ENCODE data around the gene FOXD1. TPM values are rescaled to one million over a fixed set of nuclear protein-coding genes. Genes with fewer than 3 reads are reported as not detected.

FOXD1 gene
- total RNA-seq, 2 donors from 2014 or later = 0.78 TPM; not detected in 1

DNA sequence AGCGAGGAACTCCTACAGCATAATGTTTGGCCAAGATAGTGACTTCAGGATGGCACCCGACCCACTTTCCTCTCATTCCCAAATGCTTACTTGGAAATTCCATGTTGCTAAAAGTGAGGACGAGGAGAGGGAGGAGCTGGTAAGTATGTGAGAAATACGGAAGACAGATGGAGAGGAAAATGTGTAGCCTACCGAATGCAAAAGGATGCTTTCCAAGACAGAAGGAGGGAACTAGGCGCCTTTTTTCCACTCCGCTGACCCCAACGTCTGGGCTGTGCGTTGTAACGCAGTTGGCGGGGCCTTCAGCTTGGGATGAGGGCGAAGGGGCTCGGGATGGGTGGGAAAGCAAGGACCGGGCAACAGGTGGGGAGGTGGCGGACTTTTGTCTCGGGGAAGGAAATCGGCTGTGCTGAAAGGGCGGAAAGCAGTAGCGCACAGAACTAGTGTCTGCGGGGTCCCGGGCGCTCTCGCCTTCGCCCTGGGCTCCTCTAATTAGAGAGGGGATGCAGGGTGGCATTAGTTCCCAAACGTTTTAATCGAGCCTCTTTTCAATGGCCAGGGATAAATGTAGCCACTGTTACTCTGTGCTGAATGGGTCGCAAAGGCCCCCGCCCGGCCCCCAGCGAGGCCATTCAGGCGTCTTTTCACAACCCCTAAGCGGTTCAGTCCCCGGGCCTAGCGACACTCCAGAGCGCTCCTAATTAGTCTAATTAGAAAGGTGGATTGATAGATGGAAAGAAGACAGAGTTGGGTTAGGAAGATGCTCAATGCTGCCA, 12.6 kb downstream of the FOXD1 start:
- no peak for DNase-seq (ENCODE audit: low spot score in 2 of 2)
- no peak for ATAC-seq
- Mint-ChIP-seq H3K36me3 (peaks cover 5 to 16% of the 10 kb centered on the region in 2 donors), H3K27ac (peak overlapping the region in 1 of 2 donors; percentile 77), H3K9me3 (no peaks in the 10 kb centered on the region)

DNA sequence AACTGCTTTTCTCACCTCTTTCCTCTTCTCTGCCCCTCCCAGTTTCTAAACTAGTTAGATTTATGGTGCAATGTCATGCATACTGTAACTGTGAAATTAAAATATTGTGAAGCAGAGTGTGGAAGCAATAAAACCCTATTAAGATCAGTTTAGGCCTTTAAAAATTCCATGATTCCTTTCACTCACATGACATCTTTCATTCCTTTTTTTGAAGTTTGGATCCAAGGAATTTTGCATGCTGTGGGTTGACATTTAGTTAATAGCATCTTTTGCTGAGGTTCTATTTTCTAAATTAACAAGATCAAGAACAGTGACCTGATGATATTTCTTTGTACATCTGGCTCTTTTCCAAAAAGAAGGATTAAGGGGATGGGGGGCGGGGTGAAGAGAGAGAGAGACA, 13.7 kb downstream of the FOXD1 start:
- Mint-ChIP-seq H3K9me3 (no peaks in the 10 kb centered on the region), H3K27ac (no peak overlapping the region), H3K36me3 (peaks cover 5 to 16% of the 10 kb centered on the region in 2 donors)
- DNase-seq (ENCODE audit: low spot score in 2 of 2) (no peak), ATAC-seq (no peak)

GRCh38 chr5:73434461-73434860, 14.1 kb downstream of the FOXD1 start:
- H3K36me3 Mint-ChIP-seq = peaks cover 5 to 16% of the 10 kb centered on the region in 2 donors
- no peak overlapping the region for H3K27ac Mint-ChIP-seq
- ATAC-seq = no peak
- no peaks in the 10 kb centered on the region for H3K9me3 Mint-ChIP-seq
- no peak for DNase-seq (ENCODE audit: low spot score in 2 of 2)

- H3K27ac Mint-ChIP-seq = no peak overlapping the region
- DNase-seq (ENCODE audit: low spot score in 2 of 2) = no peak
These were observed 14.6 kb downstream of the FOXD1 start for GRCh38 chr5:73433982-73434342.

DNA sequence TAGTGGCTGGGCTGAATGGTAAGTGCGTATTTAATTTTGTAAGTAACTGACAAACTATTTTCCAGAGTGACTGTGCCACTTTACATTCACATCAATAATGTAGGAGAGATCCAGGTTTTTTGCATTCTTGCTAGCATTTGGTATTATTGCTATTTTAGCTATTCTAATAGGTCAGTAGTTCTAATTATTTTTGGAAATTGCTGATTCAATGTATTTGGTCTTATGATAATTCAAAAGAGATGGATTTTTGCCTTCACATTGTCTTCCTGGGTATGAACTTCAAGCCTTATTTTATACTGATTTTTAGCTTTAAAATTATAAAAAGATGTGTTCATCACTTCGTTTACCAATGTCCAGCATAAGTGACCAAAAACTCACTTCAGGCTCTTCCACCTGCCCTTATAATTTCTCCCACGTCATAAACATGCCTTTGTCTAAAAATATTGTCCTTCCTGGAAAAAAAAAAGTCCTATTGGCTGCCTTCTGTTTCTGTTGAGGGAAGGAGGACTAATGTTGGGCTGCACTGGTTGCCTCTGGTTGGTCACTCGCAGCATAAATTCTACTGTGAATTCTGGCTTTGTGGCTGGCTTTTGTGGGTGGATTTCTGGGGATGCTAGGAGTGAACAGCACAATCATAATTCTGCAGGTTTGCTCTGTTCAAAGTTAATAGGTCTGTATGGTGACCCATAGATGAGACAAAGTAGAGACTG, 15.2 kb downstream of the FOXD1 start:
- DNase-seq (ENCODE audit: low spot score in 2 of 2) (no peak), ATAC-seq (no peak)

More at GRCh38 chr5:73433982-73434342, 14.6 kb downstream of the FOXD1 start:
- no peak for ATAC-seq
- H3K9me3 Mint-ChIP-seq = no peaks in the 10 kb centered on the region
- H3K36me3 Mint-ChIP-seq = peaks cover 5 to 14% of the 10 kb centered on the region in 2 donors

GRCh38 chr5:73431204-73431851, 17.2 kb downstream of the FOXD1 start:
- ATAC-seq = no peak
- Mint-ChIP-seq H3K9me3 (no peaks in the 10 kb centered on the region), H3K36me3 (peaks cover 5 to 10% of the 10 kb centered on the region in 2 donors), H3K27ac (no peak overlapping the region)
- no peak for DNase-seq (ENCODE audit: low spot score in 2 of 2)

More for the DNA sequence above, 15.2 kb downstream of the FOXD1 start:
- peaks cover 5 to 10% of the 10 kb centered on the region in 2 donors for H3K36me3 Mint-ChIP-seq
- H3K9me3 Mint-ChIP-seq = no peaks in the 10 kb centered on the region
- no peak overlapping the region for H3K27ac Mint-ChIP-seq

- ATAC-seq (no peak), DNase-seq (ENCODE audit: low spot score in 2 of 2) (no peak)
- H3K27ac Mint-ChIP-seq = no peak overlapping the region
- peaks cover 0 to 1% of the 10 kb centered on the region in 2 donors for H3K9me3 Mint-ChIP-seq
- H3K36me3 Mint-ChIP-seq = peaks cover 1 to 5% of the 10 kb centered on the region in 2 donors
These were observed 22.5 kb downstream of the FOXD1 start for GRCh38 chr5:73426034-73426433.

DNA sequence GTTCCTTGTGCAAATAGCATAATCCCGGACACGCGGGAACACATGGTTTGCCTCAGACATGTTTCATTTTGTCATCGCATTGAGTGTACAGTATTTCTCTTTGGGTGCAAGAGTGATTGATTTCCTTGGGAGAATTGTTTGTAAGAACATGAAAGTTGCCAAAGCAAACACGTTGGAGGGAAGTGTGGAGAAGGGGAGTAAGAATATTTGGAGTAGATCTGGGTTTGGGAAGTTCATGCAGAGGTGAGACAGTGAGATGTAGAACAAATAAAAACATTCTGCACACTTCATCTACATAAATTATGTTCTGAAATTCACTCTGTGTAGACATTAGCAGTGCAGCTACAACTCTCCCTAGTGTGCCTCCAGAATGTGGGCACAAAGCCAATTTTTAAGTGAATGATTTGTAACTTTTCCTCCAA, 24.0 kb downstream of the FOXD1 start:
- ATAC-seq = no peak
- Mint-ChIP-seq H3K27ac (no peak overlapping the region), H3K36me3 (peaks cover 11 to 12% of the 10 kb centered on the region in 2 donors), H3K9me3 (peaks cover 0 to 7% of the 10 kb centered on the region in 2 donors)
- no peak for DNase-seq (ENCODE audit: low spot score in 2 of 2)

DNA sequence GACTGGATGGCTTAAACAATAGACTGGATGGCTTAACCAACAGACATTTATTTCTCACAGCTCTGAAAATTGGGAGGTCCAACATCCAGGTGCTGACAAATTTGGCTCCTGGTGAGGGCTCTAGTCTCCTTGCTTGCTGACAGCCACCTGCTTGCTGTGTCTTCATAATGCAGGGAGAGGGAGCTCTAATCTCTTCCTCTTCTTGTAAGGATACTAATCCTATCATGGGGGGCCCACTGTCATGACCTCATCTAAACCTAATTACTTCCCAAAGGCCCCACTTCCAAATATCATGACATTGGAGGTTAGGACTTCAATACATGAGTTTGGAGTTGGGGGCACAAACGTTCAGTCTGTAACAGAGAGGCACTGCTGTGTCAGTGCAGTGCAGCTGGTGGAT, 26.4 kb downstream of the FOXD1 start:
- ATAC-seq = no peak
- Mint-ChIP-seq H3K36me3 (peaks cover 11 to 14% of the 10 kb centered on the region in 2 donors), H3K27ac (no peak overlapping the region), H3K9me3 (peaks cover 0 to 7% of the 10 kb centered on the region in 2 donors)
- no peak for DNase-seq (ENCODE audit: low spot score in 2 of 2)

GRCh38 chr5:73420666-73421065, 27.9 kb downstream of the FOXD1 start:
- DNase-seq (ENCODE audit: low spot score in 2 of 2) = no peak
- no peak for ATAC-seq
- Mint-ChIP-seq H3K9me3 (peaks cover 0 to 7% of the 10 kb centered on the region in 2 donors), H3K27ac (no peak overlapping the region), H3K36me3 (peaks cover 11 to 20% of the 10 kb centered on the region in 2 donors)

DNA sequence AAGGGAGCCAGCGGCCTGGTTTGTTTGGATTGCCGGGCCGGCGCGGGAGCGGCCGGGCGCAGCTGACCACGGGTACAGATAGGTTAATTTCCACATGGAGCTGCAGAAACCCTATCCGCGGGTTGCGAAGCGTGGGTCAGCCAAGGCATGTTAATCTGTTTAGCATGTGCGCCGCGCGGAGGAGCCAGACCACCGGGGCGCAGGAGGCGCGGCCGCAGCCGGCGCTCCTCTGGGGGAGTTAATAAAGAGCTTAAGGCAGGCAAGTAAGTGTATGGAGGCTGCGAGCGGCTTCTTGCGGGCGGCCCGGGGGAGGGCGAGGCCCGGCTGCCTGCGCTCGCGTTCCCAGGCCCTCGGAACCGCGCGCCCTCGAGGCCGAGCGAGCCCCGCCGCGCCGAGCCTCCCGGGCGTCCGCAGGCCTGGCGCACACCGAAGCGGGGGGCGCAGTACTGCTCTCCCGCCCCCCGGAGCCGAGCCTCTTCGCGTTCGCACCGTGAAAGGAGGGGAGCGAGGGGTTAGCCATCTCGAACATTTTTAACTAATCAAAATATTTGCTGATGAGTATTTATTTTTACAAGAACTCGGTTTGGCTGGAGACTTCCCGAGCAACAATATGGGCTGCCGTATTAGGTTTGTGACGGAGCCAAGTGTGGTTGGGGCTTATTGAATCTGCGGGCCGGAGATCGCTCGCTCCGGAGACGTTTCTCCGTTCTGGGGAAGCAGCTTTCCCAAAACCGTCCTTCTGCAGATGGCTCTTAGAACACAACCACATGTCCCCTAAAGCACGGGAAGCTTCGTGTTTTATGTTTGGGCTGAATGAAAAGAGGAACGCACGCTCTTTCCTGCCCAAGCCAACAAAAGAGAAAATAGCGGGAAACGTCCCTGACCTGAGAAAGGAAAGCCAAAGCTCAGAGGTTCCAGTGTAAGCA, 28.8 kb downstream of the FOXD1 start:
- DNase-seq (ENCODE audit: low spot score in 2 of 2) (no peak), ATAC-seq (no peak)
- Mint-ChIP-seq H3K27ac (no peak overlapping the region), H3K9me3 (peaks cover 0 to 7% of the 10 kb centered on the region in 2 donors), H3K36me3 (peaks cover 11 to 25% of the 10 kb centered on the region in 2 donors)

GRCh38 chr5:73419117-73419464, 29.5 kb downstream of the FOXD1 start:
- H3K36me3 Mint-ChIP-seq = peaks cover 11 to 22% of the 10 kb centered on the region in 2 donors
- peaks cover 0 to 7% of the 10 kb centered on the region in 2 donors for H3K9me3 Mint-ChIP-seq
- ATAC-seq (no peak), DNase-seq (ENCODE audit: low spot score in 2 of 2) (no peak)
- no peak overlapping the region for H3K27ac Mint-ChIP-seq

GRCh38 chr5:73418244-73418691, 30.3 kb downstream of the FOXD1 start:
- H3K36me3 Mint-ChIP-seq = peaks cover 11 to 23% of the 10 kb centered on the region in 2 donors
- peaks cover 0 to 12% of the 10 kb centered on the region in 2 donors for H3K9me3 Mint-ChIP-seq
- ATAC-seq (no peak), DNase-seq (ENCODE audit: low spot score in 2 of 2) (peak in 1 of 2 donors; percentile 10)
- H3K27ac Mint-ChIP-seq = no peak overlapping the region

DNA sequence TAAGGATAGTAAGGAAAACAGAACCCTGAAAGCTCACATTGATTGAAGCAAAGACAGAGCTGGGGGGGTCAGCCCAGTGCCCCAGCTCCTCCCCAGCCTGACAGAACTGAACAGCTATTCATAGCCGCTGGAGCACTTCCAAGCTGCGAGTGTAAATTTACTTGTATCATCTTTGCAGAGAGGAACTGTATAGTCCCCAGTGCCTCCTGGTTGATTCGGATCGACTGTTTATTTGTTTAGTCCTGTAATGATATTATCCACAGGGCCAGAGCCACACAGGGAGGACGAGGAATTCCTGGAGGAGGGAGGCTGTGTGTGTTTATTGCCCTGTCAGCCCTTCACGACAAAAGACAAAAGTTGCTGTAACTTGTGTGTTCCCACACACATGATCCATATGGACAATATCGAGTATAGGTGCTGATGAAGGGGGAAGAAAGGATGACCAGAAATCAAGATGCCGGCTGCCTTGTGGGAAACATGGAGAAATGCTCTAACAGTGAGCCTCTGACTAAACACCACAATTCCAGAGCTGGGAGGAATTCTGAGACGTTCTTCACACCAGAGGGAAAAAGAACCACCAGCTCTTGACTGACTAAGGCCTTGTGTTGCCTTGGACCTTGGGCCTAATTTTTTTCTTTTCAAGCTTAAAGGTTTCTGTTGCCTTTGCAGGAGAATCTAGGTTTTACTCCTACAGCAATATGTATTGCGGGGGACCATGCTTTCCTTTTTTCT, 31.1 kb downstream of the FOXD1 start:
- no peak for DNase-seq (ENCODE audit: low spot score in 2 of 2)
- peaks cover 11 to 31% of the 10 kb centered on the region in 2 donors for H3K36me3 Mint-ChIP-seq
- no peak for ATAC-seq
- H3K27ac Mint-ChIP-seq = no peak overlapping the region
- H3K9me3 Mint-ChIP-seq = peaks cover 0 to 12% of the 10 kb centered on the region in 2 donors

DNA sequence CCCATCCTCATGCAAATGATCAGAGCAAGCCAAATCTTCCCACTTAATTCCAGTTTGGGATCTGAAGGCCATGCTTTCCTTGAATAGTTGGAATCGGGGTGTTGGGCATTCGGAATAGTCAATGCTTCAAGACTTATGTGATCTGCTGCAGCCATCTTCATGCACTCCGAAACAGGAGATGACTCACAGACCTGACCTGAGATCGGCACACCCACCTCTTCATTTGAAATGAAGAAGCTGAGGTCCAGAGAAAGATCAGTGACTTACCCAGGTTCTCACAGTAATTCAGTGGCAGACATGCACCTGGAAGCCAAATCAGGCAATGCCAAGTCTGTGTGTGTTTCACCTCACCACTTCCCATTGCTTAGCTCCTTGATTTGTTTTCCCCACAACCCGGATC, 33.0 kb downstream of the FOXD1 start:
- Mint-ChIP-seq H3K36me3 (peaks cover 5 to 31% of the 10 kb centered on the region in 2 donors), H3K27ac (no peak overlapping the region), H3K9me3 (peaks cover 0 to 7% of the 10 kb centered on the region in 2 donors)
- no peak for DNase-seq (ENCODE audit: low spot score in 2 of 2)
- peak in 1 of 2 donors; percentile 37 for ATAC-seq

Data from activated naive CD4-positive, alpha-beta T cell treated with anti-CD3 and anti-CD28 coated beads, Interleukin-2, amount 50 U/mL, for 72 hours (primary cell).